HG02884 (cell line): Measurements from ENCODE around the gene ACACB.

Experiments
- ATAC-seq: cut with Tn5 transposase; IDR thresholded peaks from one replicate; pipeline ENCODE4 v1.9.1; 2021; ENCODE audit warnings: mild to moderate bottlenecking, moderate library complexity; ENCODE audit not compliant: unreplicated experiment

The ACACB gene

DNA sequence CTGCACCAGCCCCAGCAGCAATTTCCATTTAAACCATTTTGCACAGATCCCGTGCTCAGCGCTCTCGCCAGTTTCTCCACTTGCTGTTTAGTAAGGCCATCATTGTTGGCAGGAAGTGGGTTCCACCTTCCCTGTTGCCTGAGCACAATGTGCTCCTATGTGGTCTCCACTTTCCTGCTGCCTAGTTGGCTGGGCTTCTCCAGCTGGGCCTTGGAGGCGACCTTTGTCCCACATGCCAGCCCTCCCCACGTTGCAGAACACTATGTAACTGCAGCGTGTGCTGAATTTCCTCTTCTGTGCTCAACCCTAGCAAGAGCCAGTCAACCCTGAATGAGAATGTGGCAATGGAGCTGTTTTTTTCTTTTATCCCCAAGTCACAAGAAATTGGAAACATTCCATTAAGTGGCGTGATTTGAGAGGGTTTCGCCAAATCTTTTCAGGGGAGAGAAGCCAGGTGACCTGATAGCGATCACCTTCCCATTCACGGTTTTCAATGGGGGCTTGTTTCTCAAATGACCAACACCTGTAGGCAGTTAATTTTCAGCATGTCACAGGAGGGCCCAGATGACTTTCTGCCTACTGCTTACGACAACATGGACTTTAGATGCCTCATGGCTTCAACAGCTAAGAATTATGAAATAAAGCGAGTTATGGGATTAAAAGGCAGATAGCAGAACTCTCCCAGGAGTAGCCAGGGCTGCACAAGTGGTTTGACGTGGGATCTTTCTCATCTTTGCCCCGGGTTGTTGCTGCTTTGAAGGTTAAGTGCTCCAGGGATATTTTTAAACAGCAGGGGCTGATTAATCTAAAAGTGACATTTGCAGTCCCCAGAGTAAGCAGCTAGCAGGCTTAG lies at the start of gene ACACB:
Gene ACACB, plus strand, starts transcription at position 830 of the 853 bp plus-strand sequence. CDS start 22,819 bp downstream, outside the sequence.
- no peak for ATAC-seq

DNA sequence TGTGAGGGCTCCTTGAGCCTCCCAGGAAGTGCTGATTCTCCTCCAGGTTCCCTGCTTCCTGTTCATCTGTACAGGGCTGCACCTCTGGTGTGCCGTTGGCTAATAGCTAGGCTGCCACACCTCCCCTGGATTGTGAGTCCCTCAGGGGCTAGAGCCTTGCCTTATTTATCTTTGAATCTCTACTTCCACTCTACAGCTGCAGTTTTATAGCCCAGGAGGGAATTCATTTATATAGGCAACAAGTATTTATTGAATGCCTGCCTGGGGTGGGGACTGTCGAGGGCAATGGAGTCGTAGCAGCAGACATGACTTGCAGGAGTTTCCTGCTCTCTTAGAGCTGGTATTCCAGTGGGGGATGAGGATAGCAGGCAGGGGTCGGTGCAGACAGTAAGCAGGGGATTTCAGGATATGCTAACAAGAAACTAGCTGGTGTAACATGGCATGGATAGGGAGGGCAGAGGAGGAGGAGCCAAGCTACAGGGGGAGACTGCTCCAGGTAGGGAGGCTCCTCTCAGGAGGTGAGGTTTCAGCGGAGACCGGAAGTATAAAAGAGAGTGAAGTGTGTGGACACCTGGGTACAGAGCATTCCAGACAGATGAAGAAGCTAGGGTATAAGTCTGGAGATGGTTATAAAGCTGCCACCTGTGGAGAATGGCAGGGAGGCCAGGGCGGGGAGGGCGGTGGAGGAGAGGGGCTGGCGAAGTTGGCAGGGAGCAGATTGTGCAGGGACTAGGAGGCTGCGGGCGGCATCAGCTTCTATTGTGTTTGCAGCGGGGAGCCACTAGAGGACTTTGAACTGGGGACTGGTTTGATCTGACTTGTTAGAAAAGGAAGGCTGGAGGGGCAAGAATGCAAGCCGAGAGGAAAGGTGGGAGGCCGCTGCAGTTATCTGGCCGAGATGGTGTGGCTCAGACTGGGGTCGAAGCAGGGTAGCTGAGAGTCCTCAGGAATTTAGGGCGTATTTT lies 46.8 kb upstream of the ACACB start:
- ATAC-seq: no peak

DNA sequence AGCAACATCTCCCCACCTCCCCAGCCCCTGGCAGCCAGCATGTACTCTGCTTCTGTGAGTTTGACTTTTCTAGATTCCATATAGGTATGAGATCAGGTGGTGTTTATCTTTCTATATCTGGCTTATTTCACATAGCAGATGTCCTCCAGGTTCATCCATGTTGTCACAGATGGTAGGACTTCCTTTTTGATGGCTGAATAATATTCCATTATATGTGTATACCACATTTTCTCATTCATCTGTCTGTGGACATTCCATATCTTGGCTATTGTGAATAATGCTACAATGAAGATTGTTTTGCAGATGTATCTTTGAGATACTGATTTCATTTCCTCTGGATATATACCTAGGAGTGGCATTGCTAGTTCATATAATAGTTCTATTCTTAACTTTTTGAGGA lies 41.5 kb upstream of the ACACB start:
- no peak for ATAC-seq

GRCh38 chr12:109082751-109083150 lies 33.6 kb upstream of the ACACB start:
- no peak for ATAC-seq

DNA sequence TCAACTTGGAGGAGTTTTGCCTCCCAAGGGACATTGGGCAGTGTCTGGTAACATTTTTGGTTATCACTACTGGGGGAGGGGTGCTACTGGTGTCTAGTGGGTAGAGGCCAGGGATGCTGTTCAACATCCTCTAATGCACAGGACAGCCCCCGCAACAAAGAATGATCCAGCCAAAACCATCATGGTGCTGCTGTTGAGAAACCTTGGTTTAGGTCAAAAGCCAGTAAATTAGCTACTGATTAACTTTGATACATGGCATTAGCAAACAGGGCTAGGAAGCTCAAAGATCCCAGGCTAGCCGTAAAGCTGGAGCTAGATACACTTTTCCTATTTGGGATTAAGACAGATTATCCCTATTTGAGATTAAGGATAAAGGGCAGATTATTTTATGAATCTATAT lies 32.0 kb upstream of the ACACB start:
- ATAC-seq: no peak

- ATAC-seq: no peak
Observed at GRCh38 chr12:109085590-109085989, 30.8 kb upstream of the ACACB start.

GRCh38 chr12:109087250-109087649 lies 29.1 kb upstream of the ACACB start:
- ATAC-seq: no peak

DNA sequence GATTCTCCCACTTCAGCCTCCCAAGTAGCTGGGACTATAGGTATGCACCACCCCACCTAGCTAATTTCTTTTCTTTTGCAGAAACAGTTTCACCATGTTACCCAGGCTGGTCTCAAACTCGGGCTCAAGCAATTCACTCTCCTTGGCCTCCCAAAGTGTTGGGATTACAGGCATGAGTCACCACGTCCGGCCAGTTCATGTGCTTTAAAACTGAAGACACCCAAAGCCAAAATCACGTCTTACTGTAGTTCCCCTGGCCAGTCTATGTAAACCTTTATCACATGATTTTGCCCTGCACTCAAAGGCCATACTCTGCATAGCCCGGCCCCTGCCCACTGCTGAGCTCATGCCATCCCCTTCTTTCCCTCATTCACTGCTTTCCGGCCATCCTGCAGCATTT lies 27.6 kb upstream of the ACACB start:
- ATAC-seq: no peak

DNA sequence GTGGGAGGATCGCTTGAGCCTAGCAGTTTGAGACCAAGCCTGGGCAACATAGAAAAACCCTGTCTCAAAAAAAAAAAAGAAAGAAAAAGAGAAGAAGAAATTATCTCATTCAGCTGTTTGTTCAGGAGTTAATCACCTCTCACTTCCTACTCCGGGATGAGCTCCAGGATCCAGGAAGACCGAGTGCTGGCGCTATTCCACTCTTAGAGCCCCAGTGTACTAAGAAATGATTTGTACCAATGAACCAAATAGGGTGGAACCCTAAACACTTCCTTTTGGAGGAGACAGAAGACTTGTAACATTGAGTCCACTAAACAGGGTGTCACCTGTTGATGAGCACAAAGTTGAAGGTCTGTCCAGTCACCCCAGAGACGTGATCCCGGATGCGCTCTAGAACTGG lies 26.7 kb upstream of the ACACB start:
- no peak for ATAC-seq

GRCh38 chr12:109092497-109093021 lies 23.8 kb upstream of the ACACB start:
- ATAC-seq: no peak

GRCh38 chr12:109093022-109093918 lies 23.1 kb upstream of the ACACB start, which contains the start of gene ALKBH2:
ALKBH2 (minus strand) TSS chr12:109093472; CDS start chr12:109092786, 686 bp downstream.
- no peak for ATAC-seq

- ATAC-seq: no peak
Observed at GRCh38 chr12:109097140-109097434, 19.3 kb upstream of the ACACB start.

GRCh38 chr12:109097435-109098182 lies 18.8 kb upstream of the ACACB start, which contains the start of gene UNG:
UNG (plus strand) TSS chr12:109097597; CDS start chr12:109097680, 83 bp downstream.
- peak; percentile 88 for ATAC-seq

- ATAC-seq: peak; percentile 26
Observed at GRCh38 chr12:109098183-109098604, 18.2 kb upstream of the ACACB start.

DNA sequence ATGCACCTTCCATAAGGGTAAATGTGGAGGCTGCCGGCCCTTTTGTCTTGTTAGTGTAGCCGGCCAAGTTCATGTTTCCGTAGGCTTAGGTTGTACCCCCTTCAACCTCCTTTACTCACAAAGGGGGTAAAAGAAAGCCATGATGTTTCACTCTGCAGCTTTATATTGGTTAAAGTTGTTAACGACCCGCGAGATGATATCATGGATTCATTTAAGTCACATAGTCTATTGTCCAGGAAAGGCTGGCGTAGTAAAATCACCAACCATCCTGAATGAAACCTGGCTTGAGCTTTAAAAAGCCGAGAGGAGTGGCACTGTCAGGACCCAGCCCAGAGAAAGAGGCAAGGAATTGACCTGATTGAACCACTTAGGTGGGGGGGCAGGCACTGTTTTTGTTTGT lies 17.7 kb upstream of the ACACB start:
- no peak for ATAC-seq

DNA sequence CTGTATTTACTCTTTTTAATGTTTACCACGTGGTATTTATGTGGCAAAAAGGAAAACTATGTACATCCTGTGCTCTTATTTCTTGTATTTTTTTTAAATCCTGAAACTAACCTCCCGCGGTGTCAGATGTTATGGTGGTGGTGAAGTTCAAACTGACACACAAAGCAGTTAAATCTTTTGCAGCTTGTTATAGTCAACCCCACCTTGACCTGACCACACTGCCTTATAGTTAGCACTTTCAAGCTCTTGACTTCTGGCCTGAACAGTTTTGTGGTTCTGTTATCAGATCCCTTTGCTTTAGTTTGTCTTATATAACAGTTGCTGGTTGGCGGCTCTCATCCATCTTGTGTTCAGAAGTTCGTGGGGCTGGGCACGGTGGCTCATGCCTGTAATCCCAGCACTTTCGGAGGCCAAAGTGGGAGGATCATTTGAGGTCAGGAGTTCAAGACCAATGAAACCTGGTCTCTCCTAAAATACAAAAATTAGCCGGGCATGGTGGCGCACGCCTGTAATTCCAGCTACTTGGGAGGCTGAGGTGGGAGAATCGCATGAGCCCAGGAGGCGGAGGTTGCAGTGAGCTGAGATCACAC lies 16.9 kb upstream of the ACACB start:
- no peak for ATAC-seq

DNA sequence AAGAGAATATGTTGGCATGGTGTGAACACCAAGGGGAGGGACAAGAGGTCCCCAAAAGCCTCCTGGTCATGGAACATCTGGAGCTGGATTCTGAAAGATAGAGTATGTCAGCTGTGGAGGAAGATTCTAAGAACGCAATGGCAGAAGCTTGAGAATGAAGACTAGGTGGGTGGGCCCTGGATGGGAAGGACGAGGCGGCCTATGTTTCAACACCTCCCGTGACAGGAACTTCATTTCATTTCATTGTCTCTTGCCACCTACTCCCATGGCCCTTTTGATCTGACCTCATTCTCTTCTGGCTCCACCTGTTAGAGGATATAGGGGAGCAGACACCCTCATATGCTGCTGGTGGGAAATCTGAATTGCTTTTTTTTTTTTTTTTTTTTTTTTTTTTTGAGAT lies 15.6 kb upstream of the ACACB start:
- ATAC-seq: no peak

- ATAC-seq: no peak
Observed at GRCh38 chr12:109102491-109102890, 13.9 kb upstream of the ACACB start.

- ATAC-seq: no peak
Observed at GRCh38 chr12:109105176-109105575, 11.2 kb upstream of the ACACB start.
